ENCODE measurements around the gene NSMCE1.
A peak's percentile ranks its signal among the peaks of the same experiment; 100 is the strongest.
"Not testable (repeated sequence)": the region's sequence is repeated elsewhere in the genome, so short reads cannot be mapped to it uniquely, and the experiment has no call there.

NSMCE1 gene

DNA sequence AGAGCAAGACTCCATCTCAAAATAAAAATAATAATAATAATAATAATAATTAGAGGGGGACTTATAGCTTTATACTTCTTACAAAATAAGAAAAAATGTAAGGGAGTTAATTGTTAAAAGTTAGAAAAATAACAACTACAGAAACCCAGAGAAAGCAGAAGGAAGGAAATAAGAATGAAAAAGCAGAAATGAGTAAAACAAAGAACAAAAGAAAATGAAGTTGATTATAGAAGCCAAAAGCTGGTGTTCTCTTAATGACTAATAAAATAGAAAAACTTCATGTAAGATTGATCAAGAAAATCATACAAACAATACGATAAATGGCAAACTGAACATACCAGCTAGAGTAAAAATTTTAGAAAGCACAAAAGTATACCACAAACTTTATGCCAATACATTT, 6.8 kb upstream of the NSMCE1 start:
- TF ChIP-seq, protein P1, sequence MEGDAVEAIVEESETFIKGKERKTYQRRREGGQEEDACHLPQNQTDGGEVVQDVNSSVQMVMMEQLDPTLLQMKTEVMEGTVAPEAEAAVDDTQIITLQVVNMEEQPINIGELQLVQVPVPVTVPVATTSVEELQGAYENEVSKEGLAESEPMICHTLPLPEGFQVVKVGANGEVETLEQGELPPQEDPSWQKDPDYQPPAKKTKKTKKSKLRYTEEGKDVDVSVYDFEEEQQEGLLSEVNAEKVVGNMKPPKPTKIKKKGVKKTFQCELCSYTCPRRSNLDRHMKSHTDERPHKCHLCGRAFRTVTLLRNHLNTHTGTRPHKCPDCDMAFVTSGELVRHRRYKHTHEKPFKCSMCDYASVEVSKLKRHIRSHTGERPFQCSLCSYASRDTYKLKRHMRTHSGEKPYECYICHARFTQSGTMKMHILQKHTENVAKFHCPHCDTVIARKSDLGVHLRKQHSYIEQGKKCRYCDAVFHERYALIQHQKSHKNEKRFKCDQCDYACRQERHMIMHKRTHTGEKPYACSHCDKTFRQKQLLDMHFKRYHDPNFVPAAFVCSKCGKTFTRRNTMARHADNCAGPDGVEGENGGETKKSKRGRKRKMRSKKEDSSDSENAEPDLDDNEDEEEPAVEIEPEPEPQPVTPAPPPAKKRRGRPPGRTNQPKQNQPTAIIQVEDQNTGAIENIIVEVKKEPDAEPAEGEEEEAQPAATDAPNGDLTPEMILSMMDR (IDR thresholded peaks at IDR 0.05; ENCODE audit: borderline replicate concordance, insufficient read depth, low read depth, low read length): no peak
- H3K4me3 ChIP-seq (ENCODE audit: low read depth, low read length): no peak overlapping the region

DNA sequence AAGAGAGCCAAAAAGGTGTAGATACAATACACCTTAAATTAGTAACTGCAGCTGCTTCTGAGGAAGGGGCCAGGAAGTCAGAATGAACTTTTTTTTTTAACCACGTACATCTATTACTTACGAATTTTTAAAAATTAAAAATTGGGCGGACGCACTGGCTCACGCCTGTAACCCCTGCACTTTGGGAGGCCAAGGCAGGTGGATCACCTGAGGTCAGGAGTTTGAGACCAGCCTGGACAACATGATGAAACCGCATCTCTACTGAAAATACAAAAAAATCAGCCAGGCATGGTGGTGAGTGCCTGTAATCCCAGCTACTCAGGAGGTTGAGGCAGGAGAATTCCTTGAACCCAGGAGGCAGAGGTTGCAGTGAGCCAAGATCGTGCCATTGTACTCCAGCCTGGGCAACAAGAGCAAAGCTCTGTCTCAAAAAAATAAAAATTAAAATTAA, 5.9 kb upstream of the NSMCE1 start:
- H3K4me3 ChIP-seq (ENCODE audit: low read depth, low read length): not testable (repeated sequence)

DNA sequence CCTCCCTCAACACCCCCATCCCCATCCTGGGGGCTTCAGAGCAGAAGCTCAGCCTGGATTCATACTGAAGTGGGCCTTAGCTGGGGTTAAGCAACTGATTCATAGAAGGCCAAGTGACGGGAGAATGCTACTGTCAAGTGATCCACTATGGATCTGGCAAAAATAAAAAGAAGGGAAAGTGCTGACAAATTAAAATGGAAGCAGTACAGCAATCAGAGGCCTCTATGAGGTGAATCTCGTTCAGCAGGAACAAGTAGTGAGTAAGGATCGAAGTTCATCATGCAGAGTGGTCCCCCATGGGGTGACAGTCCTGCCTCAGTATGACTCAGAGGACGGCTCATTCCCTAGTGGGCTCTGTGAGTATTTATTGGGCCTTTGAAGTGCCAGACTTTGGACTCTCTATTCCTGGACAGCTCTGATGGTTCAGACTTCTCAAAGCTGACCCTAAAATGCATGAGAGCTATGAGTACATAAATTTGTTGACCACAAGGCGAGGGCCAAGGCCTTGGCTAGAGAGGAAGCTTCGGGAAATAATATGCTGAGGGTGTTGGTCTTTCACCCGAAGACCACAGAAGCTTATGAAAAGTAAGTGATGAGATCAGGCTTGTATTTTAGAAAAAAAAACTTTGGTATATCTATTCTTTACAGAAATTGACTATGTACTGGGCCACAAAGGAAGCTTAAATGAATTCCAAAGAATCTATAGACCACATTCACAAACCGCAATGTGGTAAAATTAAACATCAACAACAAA, 5.3 kb upstream of the NSMCE1 start:
- no peak overlapping the region for H3K4me3 ChIP-seq (ENCODE audit: low read depth, low read length)
- TF ChIP-seq, protein P1 (IDR thresholded peaks at IDR 0.05; ENCODE audit: borderline replicate concordance, insufficient read depth, low read depth, low read length): no peak

DNA sequence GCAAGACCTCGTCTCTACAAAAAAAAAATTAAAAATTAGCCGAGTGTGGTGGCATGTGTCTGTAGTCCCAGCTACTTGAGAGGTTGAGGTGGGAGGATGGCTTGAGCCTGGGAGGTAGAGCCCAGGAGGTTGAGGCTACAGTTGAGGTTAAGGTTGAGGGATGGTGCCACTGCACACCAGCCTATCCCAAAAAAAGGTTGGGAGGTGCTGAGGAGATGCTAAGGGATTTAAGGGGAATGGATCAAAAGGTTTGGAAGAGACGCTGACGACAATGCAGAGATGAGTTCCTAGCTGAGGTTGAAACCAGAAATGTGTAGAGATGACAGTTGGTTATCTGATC, 4.7 kb upstream of the NSMCE1 start:
- TF ChIP-seq, protein P1 (IDR thresholded peaks at IDR 0.05; ENCODE audit: borderline replicate concordance, insufficient read depth, low read depth, low read length): no peak
- no peak overlapping the region for H3K4me3 ChIP-seq (ENCODE audit: low read depth, low read length)

DNA sequence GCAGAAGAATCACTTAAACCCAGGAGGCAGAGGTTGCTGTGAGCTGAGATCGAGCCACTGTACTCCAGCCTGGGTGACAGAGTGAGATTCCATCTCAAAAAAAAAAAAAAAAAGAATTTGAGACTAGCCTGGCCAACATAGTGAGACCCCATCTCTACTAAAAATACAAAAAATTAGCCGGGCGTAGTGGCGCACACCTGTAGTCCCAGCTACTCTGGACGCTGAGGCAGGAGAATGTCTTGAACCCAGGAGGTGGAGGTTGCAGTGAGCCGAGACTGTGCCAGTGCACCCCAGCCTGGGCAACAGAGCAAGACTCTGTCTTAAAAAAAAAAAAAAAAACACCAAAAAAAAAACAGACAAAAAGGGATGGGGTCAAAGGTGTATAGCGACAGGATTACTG, 4.1 kb upstream of the NSMCE1 start:
- not testable (repeated sequence) for H3K4me3 ChIP-seq (ENCODE audit: low read depth, low read length)

DNA sequence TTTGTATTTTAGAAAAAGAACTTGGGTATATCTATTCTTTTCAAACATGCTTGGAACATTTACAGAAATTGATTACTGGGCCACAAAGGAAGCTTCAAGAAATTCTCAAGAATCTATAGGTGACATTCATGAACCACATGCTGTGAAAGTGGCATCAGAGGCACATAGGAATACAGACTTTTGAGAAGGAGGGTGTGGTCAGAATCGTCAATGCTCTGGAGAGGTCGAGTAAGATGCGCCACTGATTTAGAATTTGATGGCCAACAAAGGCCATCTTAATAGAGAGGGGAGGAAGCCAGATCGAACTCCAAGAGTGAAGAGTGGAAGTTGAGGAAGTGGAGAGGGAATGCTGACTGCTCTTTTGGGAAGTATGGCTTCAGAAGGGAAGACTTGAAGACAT, 3.5 kb upstream of the NSMCE1 start:
- TF ChIP-seq, protein P1 (IDR thresholded peaks at IDR 0.05; ENCODE audit: borderline replicate concordance, insufficient read depth, low read depth, low read length): no peak
- H3K4me3 ChIP-seq (ENCODE audit: low read depth, low read length): no peak overlapping the region

DNA sequence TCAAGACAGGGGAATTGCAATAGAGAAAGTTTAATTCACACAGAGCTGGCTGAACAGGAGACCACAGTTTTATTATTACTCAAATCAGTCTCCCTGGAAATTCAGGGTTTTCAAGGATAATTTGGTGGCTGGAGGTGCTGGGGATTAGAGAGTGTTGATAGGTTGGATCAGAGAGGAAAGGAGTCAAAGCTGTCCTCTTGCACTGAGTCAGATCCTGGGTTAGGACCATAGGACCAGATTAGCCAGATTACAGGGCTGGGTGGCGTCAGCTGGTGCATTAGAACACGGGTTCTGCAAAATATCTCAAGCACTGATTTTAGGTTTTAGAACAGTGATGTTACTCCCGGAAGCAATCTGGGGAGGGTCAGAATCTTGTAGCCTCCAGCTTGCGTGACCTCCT, 1.8 kb upstream of the NSMCE1 start:
- no peak overlapping the region for H3K4me3 ChIP-seq (ENCODE audit: low read depth, low read length)
- TF ChIP-seq, protein P1 (IDR thresholded peaks at IDR 0.05; ENCODE audit: borderline replicate concordance, insufficient read depth, low read depth, low read length): no peak

DNA sequence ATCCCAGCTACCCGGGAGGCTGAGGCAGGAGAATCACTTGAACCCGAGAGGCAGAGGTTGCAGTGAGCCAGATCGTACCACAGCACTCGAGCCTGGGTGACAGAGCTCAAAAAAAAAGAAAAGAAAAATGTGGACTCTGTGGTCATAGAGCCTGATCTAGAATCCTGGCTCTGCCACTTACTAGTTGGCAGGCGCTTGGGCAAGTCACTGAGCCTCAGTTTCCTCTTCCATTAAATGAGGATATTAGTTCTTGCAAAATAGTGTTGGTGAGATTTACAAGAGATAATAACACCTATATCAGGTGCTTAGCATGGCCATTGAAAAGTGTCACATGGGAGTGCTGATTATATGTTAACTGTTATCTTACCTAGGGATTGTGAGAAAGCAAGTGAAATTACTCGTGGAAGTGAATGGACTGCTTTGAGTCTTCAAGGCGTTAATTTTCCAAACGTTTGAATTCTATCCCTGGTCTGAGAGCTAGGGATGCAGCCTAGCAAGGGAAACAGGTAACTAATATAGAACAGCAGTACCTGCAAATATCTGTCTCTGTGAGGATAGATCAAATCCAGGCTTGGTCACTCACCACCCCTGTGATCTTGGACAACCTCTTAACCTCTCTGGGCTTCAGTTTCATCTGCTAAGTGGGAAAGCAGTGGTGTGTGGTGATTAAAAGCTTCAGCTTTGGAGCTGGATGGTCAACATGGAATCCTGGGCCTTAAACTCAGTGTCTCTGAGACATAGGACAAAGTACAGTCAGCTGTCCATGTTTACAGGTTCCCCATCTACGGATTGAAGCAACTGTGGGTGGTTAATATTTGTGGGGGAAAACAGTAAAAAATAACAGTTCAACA, 953 bp upstream of the NSMCE1 start:
- TF ChIP-seq, protein P1 (IDR thresholded peaks at IDR 0.05; ENCODE audit: borderline replicate concordance, insufficient read depth, low read depth, low read length): no peak

More for the DNA sequence above, 953 bp upstream of the NSMCE1 start:
- peak overlapping the region; percentile 66 for H3K4me3 ChIP-seq (ENCODE audit: low read depth, low read length)

All from GM12875 (cell line).